SKM-1 treated with dmso at 0.1 percent for 144 hours (cell line): ENCODE measurements around the gene FIGNL1.

Experiments used
- DNase-seq: peaks from one replicate; lab custom pipeline; 2025; ENCODE audit not compliant: unreplicated experiment; lab: John Stamatoyannopoulos, UW

Gene FIGNL1

DNA sequence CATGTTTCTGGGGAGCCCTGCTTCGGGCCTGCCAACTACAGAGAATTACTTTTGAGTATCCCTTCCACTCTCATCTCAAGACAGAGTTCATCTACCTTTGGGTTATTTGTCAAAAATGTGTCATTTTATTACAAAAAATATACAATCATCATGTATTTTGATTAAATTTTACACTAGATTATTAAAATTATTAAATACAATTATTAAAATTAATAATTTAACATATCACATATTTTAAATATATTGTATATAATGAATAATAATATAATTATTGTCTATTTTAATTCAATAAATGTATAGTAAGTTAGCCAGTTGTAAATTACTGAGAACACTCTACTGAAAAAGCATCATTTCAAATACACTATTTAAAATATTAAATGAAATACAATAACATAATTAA is 50.9 kb downstream of the FIGNL1 start:
- no peak for DNase-seq

DNA sequence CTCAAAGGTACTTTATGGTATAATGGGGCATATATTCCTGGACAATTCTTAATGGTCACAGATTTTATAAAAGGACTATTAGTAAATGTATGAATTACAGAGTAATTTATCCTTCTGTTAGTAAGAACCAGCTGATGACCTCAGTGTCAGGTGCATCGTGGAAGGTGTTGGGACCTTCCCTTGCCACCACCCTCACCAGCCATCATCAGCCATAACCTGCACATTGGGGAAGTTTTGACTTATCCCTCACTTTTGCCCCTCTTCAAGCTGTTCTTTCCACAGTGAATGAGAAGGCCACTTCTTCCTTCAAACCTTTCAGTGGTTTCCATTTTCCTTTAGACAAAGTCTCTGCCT is 52.2 kb downstream of the FIGNL1 start:
- no peak for DNase-seq

GRCh38 chr7:50397320-50397970 is 52.7 kb downstream of the FIGNL1 start:
- no peak for DNase-seq

DNA sequence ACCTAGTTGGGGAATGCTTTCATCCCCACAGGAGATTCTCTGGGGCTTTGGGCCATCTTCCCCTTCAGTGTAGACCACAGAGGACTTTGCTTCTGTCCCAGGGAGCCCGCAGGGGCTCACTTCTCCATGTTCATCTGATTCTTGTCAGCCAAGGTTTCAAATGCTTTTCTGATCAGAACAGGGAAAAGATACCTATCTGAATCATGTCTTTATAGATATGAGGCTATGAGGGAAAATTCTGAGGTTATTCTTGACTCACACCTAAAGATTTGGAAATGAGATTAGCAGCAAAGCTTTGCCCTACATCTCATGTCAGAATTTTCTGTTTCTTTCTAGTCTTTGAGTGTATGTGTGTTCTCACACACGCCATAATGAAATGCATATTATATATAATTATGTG is 53.3 kb downstream of the FIGNL1 start:
- DNase-seq: no peak

DNA sequence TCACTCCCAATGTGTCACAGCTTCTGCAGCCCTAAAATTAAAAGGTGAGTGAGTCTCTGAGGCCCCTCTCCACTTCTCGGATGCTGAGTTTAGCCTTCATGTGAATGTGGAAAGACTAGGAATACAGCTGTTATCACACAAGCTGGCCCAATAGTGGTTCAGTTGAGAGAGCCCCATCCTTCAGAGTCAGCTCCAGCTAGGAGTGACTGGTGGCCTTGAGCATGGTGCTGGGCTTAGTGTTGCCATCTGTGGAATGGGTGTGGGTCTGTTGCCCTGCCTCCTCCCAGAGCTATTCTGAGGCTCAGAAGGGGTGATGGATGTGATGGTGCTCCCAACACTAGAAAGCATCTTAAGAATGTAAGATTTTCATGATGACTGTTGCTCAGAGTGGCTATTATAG is 55.8 kb downstream of the FIGNL1 start:
- no peak for DNase-seq
